Loucy (cell line): ENCODE measurements around the gene SLC6A14.

ENCODE experiments used
- EZH2phosphoT487 ChIP-seq: fragments of 200-600 bp; IDR thresholded peaks from 2 replicates; pipeline ENCODE4 v1.6.1; 2018; ENCODE audit warnings: antibody characterized with exemption, mild to moderate bottlenecking, moderate library complexity, borderline replicate concordance
- TF ChIP-seq, protein P1 (sequence below): fragments of 200-600 bp; sonication (generic); conservative IDR thresholded peaks from 2 replicates; pipeline ENCODE4 v1.5.1; 2014; ENCODE audit warnings: mild to moderate bottlenecking, antibody characterized with exemption, low read length

DNA sequence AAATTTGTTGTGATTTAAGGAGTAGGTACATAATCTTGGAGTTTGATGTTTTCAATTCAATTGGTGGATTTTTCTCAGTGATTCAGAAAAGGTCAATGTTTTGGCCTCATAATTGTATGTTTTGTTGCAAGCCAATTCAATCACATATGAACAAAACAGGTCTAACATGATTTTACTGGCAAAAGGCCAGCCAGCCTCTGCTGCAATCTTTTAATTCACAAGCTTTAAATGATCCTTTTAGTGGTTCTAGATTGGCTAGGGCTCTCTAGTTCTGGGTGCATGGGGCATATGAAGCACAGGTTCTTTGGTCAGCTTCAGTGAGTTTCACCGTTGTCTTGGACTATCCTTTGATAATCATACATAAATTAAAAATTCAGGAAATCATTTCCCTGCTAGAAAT is 19.2 kb upstream of the SLC6A14 start:
- TF ChIP-seq, protein P1, sequence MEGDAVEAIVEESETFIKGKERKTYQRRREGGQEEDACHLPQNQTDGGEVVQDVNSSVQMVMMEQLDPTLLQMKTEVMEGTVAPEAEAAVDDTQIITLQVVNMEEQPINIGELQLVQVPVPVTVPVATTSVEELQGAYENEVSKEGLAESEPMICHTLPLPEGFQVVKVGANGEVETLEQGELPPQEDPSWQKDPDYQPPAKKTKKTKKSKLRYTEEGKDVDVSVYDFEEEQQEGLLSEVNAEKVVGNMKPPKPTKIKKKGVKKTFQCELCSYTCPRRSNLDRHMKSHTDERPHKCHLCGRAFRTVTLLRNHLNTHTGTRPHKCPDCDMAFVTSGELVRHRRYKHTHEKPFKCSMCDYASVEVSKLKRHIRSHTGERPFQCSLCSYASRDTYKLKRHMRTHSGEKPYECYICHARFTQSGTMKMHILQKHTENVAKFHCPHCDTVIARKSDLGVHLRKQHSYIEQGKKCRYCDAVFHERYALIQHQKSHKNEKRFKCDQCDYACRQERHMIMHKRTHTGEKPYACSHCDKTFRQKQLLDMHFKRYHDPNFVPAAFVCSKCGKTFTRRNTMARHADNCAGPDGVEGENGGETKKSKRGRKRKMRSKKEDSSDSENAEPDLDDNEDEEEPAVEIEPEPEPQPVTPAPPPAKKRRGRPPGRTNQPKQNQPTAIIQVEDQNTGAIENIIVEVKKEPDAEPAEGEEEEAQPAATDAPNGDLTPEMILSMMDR, result no peak
- TF ChIP-seq EZH2phosphoT487, result no peak
